H1 (cell line): ENCODE results near the gene UBB. TPM values are rescaled to one million over a fixed set of nuclear protein-coding genes. Genes with fewer than 3 reads are reported as not detected.
"Not testable (repeated sequence)": the region's sequence is repeated elsewhere in the genome, so short reads cannot be mapped to it uniquely, and the experiment has no call there.

Experiments used
- CTCF ChIA-PET: fragments of 300-600 bp; sonication (Branson Sonifier 250); formaldehyde crosslinking; loops from one replicate; lab custom pipeline; 2021; ENCODE audit not compliant: partially characterized antibody; lab: Charles Lee
- POLR2A ChIA-PET: fragments of 300-600 bp; sonication (Branson Sonifier 250); formaldehyde crosslinking; loops from one replicate; lab custom pipeline; 2021; ENCODE audit warnings: inconsistent platforms; ENCODE audit not compliant: partially characterized antibody; lab: Charles Lee
- DNase-seq, 2 experiments: peaks; one replicate each; pipeline versions ENCODE4 v3.0.0 to v3.0.0-alpha.2; 2010 to 2022; ENCODE audit warnings: low spot score in 2 of 2, low read depth in 1 of 2, mixed read lengths in 1 of 2
- FAIRE-seq: peaks from 2 replicates; lab custom pipeline; 2011; peaks lifted over from hg19 to GRCh38; lab: Jason Lieb, UNC
- H2AFZ ChIP-seq: 2 replicates; pipeline ENCODE4 v1.8.1; 2012; ENCODE audit warnings: low read length, inconsistent platforms
- H2AK5ac ChIP-seq: 2 replicates; pipeline ENCODE4 v1.6.1; 2013; ENCODE audit warnings: low read depth, low read length
- H2BK120ac ChIP-seq: replicated peaks from 2 replicates; pipeline ENCODE3; 2013; ENCODE audit warnings: low read depth, low read length, inconsistent platforms
- H2BK12ac ChIP-seq: 2 replicates; pipeline ENCODE4 v1.6.1; 2013; ENCODE audit warnings: low read depth, low read length
- H2BK15ac ChIP-seq: 2 replicates; pipeline ENCODE4 v1.6.1; 2013; ENCODE audit warnings: low read length
- H2BK20ac ChIP-seq: 2 replicates; pipeline ENCODE4 v1.6.1; 2013; ENCODE audit warnings: low read length
- H2BK5ac ChIP-seq: 2 replicates; pipeline ENCODE4 v1.6.1; 2013; ENCODE audit warnings: low read depth, low read length
- H3K14ac ChIP-seq: 2 replicates; pipeline ENCODE4 v1.6.1; 2013; ENCODE audit warnings: inconsistent platforms; ENCODE audit not compliant: insufficient read length
- H3K18ac ChIP-seq: 2 replicates; pipeline ENCODE4 v1.6.1; 2013; ENCODE audit warnings: low read length; ENCODE audit errors: extremely low read depth
- H3K23ac ChIP-seq: 2 replicates; pipeline ENCODE4 v1.6.1; 2013; ENCODE audit warnings: inconsistent platforms; ENCODE audit not compliant: insufficient read length
- H3K23me2 ChIP-seq: 2 replicates; pipeline ENCODE4 v1.6.1; 2013; ENCODE audit warnings: low read depth, low read length
- H3K27ac ChIP-seq: 2 replicates; pipeline ENCODE4 v1.6.1; 2011; ENCODE audit warnings: low read depth, low read length, inconsistent platforms
- H3K27me3 ChIP-seq, 4 experiments: replicated peaks in 1 of 4; 1 replicate in 1 of 4; 2 replicates in 3 of 4; pipeline versions ENCODE4 v1.6.1 to v1.8.1; 2011 to 2013; ENCODE audit warnings: low read length in 3 of 4, mild to moderate bottlenecking in 3 of 4, inconsistent platforms in 2 of 4, mixed read lengths in 2 of 4, moderate library complexity in 1 of 4; ENCODE audit not compliant: control insufficient read depth in 3 of 4, insufficient read depth in 3 of 4; ENCODE audit errors: extremely low read depth in 1 of 4
- H3K36me3 ChIP-seq, 4 experiments: 2 replicates each; pipeline versions ENCODE4 v1.6.1 to v1.8.1; 2011 to 2013; ENCODE audit warnings: mild to moderate bottlenecking in 4 of 4, low read length in 3 of 4, moderate library complexity in 2 of 4, control low read depth in 1 of 4, inconsistent platforms in 1 of 4; ENCODE audit not compliant: insufficient read depth in 4 of 4, control insufficient read depth in 2 of 4
- H3K4ac ChIP-seq: replicated peaks from 2 replicates; pipeline ENCODE3; 2013; ENCODE audit warnings: low read length, low read depth, mixed read lengths, inconsistent platforms; ENCODE audit not compliant: insufficient read length
- H3K4me1 ChIP-seq, 4 experiments: replicated peaks in 1 of 4; 1 replicate in 1 of 4; 2 replicates in 3 of 4; pipeline versions ENCODE4 v1.6.1 to v1.8.1; 2011 to 2013; ENCODE audit warnings: low read length in 3 of 4, inconsistent platforms in 2 of 4, mixed read lengths in 1 of 4; ENCODE audit not compliant: insufficient read depth in 4 of 4, control insufficient read depth in 3 of 4
- H3K4me2 ChIP-seq, 2 experiments: 2 replicates each; pipeline versions ENCODE4 v1.6.1 to v1.8.1; 2011 to 2013; ENCODE audit warnings: low read depth in 2 of 2, low read length in 2 of 2, control low read depth in 1 of 2, inconsistent platforms in 1 of 2, mild to moderate bottlenecking in 1 of 2; ENCODE audit not compliant: insufficient read depth in 1 of 2
- H3K4me3 ChIP-seq, 4 experiments: fragments of 200-600, 300-600 bp in 1 of 4; sonication (generic), shearing (Covaris generic), sonication (Bioruptor Twin) in 1 of 4; 2 replicates each; pipeline versions ENCODE4 v1.5.1 to v1.8.1; 2011 to 2016; ENCODE audit warnings: low read length in 4 of 4, low read depth in 3 of 4, control low read depth in 2 of 4, inconsistent platforms in 2 of 4, mild to moderate bottlenecking in 2 of 4, mixed read lengths in 1 of 4, moderate library complexity in 1 of 4; ENCODE audit not compliant: insufficient read depth in 2 of 4; ENCODE audit errors: extremely low read depth in 1 of 4
- H3K56ac ChIP-seq: replicated peaks from 2 replicates; pipeline ENCODE3; 2013; ENCODE audit warnings: low read depth, mild to moderate bottlenecking, mixed read lengths, low read length, inconsistent platforms; ENCODE audit not compliant: insufficient read length
- H3K79me1 ChIP-seq: 2 replicates; pipeline ENCODE4 v1.6.1; 2013; ENCODE audit warnings: low read depth, low read length, control low read depth
- H3K79me2 ChIP-seq, 2 experiments: 2 replicates each; pipeline versions ENCODE4 v1.6.1 to v1.8.1; 2012 to 2013; ENCODE audit warnings: low read length in 2 of 2, mild to moderate bottlenecking in 2 of 2, inconsistent platforms in 1 of 2; ENCODE audit not compliant: insufficient read depth in 2 of 2, control insufficient read depth in 1 of 2
- H3K9ac ChIP-seq, 4 experiments: replicated peaks in 1 of 4; 1 replicate in 1 of 4; 2 replicates in 3 of 4; pipeline versions ENCODE4 v1.6.1 to v1.8.1; 2011 to 2013; ENCODE audit warnings: low read depth in 3 of 4, low read length in 3 of 4, control low read depth in 2 of 4, mild to moderate bottlenecking in 2 of 4, moderate library complexity in 2 of 4, inconsistent platforms in 1 of 4; ENCODE audit errors: extremely low read depth in 1 of 4
- H3K9me3 ChIP-seq, 2 experiments: 2 replicates each; pipeline versions ENCODE4 v1.6.1 to v1.8.1; 2012 to 2013; ENCODE audit warnings: mild to moderate bottlenecking in 2 of 2, moderate library complexity in 2 of 2, control low read depth in 1 of 2, inconsistent platforms in 1 of 2, low read depth in 1 of 2, low read length in 1 of 2, mixed read lengths in 1 of 2; ENCODE audit not compliant: insufficient read depth in 2 of 2
- H4K20me1 ChIP-seq, 2 experiments: replicated peaks in 1 of 2; 2 replicates each; pipeline versions ENCODE3 to v1.8.1; 2011 to 2013; ENCODE audit warnings: inconsistent platforms in 2 of 2, low read length in 2 of 2, mild to moderate bottlenecking in 1 of 2; ENCODE audit not compliant: insufficient read depth in 2 of 2, control insufficient read depth in 1 of 2
- H4K5ac ChIP-seq: 2 replicates; pipeline ENCODE4 v1.6.1; 2013; ENCODE audit warnings: low read length, low read depth, mixed read lengths, inconsistent platforms; ENCODE audit not compliant: insufficient read length
- H4K8ac ChIP-seq: 2 replicates; pipeline ENCODE4 v1.8.0; 2013; ENCODE audit warnings: mild to moderate bottlenecking, moderate library complexity, low read length, inconsistent platforms; ENCODE audit not compliant: insufficient read depth; ENCODE audit errors: extremely low read depth
- H4K91ac ChIP-seq: replicated peaks from 2 replicates; pipeline ENCODE3; 2013; ENCODE audit warnings: low read length, mixed read lengths, inconsistent platforms; ENCODE audit not compliant: insufficient read length
- WGBS, 2 experiments: shearing (Covaris generic) in 1 of 2; methylation state at CpG; one replicate each; pipeline versions ENCODE4 v1.1.6 to v1.1.7; 2013 to 2015; ENCODE audit warnings: low lambda C conversion rate in 2 of 2, mixed read lengths in 2 of 2, inconsistent platforms in 1 of 2, low coverage in 1 of 2, missing lambda C conversion rate in 1 of 2; ENCODE audit not compliant: insufficient replicate concordance in 2 of 2, insufficient coverage in 1 of 2, insufficient read length in 1 of 2; ENCODE audit errors: extremely low coverage in 1 of 2, missing lambda C conversion rate in 1 of 2; 5-methylcytosine and 5-hydroxymethylcytosine counted together
- polyA plus RNA-seq, 7 experiments: library from polyadenylated mRNA; depleted of rRNA in 3 of 7; stranded (reverse) in 5 of 7; unstranded in 2 of 7; fragments of >200 nt in 5 of 7; fragments of 200-250 nt in 2 of 7; gene quantifications; 1 replicate in 5 of 7; 2 replicates in 1 of 7; 4 replicates in 1 of 7; pipeline versions ENCODE4 v1.2.1 to v1.2.3, GENCODE V29; 2011 to 2013; ENCODE audit warnings: missing spikeins in 2 of 7, mixed read lengths in 2 of 7
- total RNA-seq: library from RNA; stranded (reverse); fragmentation: NEBNext Ultra II Directional; extraction: Animal tissue kit (Norgen Biotek cat#: 25700); gene quantifications from 2 replicates; pipeline ENCODE4 v1.2.1, GENCODE V29; 2021

Gene UBB
- total and polyA plus RNA-seq, 2 of the 8 experiments (the other 6 are each of a cell fraction or from before 2014, with no cell fraction given) = 1,597 to 1,605 TPM

DNA sequence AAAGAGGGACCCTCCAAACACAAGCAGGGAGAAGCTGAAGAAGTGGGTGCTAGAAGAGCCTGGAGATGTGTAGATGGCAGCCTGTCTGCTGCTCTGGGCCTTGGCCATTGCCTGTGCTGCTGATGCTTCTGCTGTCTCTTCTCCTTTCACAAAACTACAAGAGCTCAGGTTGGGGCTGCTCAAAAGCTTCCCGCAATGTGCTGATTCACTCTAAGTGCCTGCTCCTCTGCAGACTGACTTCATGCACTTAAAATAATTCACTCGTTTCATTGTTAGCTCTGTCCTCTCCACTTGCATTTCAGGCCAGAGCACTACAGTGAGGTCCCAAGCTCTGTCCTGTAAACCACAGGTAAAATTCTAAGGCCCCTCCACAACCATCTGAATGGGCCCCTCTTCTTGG lies 15.8 kb downstream of the UBB start:
- not testable (repeated sequence) for H2BK20ac ChIP-seq, H3K4me3 ChIP-seq, H2BK12ac ChIP-seq, H3K79me1 ChIP-seq, H3K14ac ChIP-seq, H4K20me1 ChIP-seq, H3K27me3 ChIP-seq, H4K5ac ChIP-seq, H3K4me1 ChIP-seq, H2BK15ac ChIP-seq, H3K23ac ChIP-seq, H3K9me3 ChIP-seq, H3K18ac ChIP-seq, H3K79me2 ChIP-seq, H2BK5ac ChIP-seq, H2BK120ac ChIP-seq, FAIRE-seq, H3K56ac ChIP-seq, H3K36me3 ChIP-seq, DNase-seq, H3K4me2 ChIP-seq, H3K9ac ChIP-seq, H3K4ac ChIP-seq, H4K91ac ChIP-seq, H3K23me2 ChIP-seq, H2AK5ac ChIP-seq, H3K27ac ChIP-seq, H2AFZ ChIP-seq, H4K8ac ChIP-seq
- 85% methylated on average over 2 of the region's 2 CpGs; no CpG with 5 or more reads in 1 of the 2 experiments for WGBS, 2 experiments
- ChIA-PET CTCF (interaction anchor here (0.6 to 2.3 kb wide), 4 partner anchors 9 to 123 kb away, joined by 3 to 10 read pairs (median 4); partner anchors contain the start of gene TRPV2), POLR2A (interaction anchor here (1.1 to 4.2 kb wide), 3 partner anchors 11 to 47 kb away, joined by 4 to 12 read pairs (median 7); partner anchors contain the start of gene UBB)
